Measurements from ENCODE around the gene ANO1. TPM values are rescaled to one million over a fixed set of nuclear protein-coding genes. Genes with fewer than 3 reads are reported as not detected.

Gene ANO1
- polyA plus RNA-seq, 1 donor (not counting 4 experiments of a cell fraction or from before 2014, with no cell fraction given) = 45.2 TPM

GRCh38 chr11:70036971-70037882 lies 40.9 kb upstream of the ANO1 start:
- no peak overlapping the region for H2AFZ ChIP-seq (ENCODE audit: control insufficient read depth, low read length)
- no peak overlapping the region for H3K9ac ChIP-seq (ENCODE audit: control insufficient read depth, extremely low read depth, insufficient read depth, low read length)
- TF ChIP-seq CTCF (optimal IDR thresholded peaks at IDR 0.05 in 1 of 3, IDR thresholded peaks at IDR 0.05 in 1 of 3, conservative IDR thresholded peaks at IDR 0.05 in 1 of 3; ENCODE audit: extremely low read depth in 1 of 3, insufficient read depth in 2 of 3, low read length in 3 of 3) (no peak), EZH2 (IDR thresholded peaks at IDR 0.05; ENCODE audit: low read length) (no peak)
- H3K27ac ChIP-seq (ENCODE audit: control insufficient read depth, insufficient read depth, low read length) = no peak overlapping the region
- no peaks in the 10 kb centered on the region for H3K79me2 ChIP-seq (ENCODE audit: control insufficient read depth, insufficient read depth, low read length)
- H3K4me3 ChIP-seq (ENCODE audit: control insufficient read depth in 2 of 3, extremely low read depth in 1 of 3, insufficient read depth in 2 of 3, low read depth in 1 of 3, low read length in 3 of 3) = no peak overlapping the region
- no peaks in the 10 kb centered on the region for H4K20me1 ChIP-seq (ENCODE audit: control insufficient read depth, extremely low read depth, insufficient read depth, low read length)
- dilution Hi-C loops (cut with MboI; ENCODE audit: extremely low pct_ligation_motif_present, low sequenced_read_pairs) = no loop called here
- DNase-seq (ENCODE audit: low read depth, low spot score) (no peak), FAIRE-seq (no peak)
- H3K27me3 ChIP-seq (ENCODE audit: control insufficient read depth, extremely low read depth, insufficient read depth, low read length) = no peaks in the 10 kb centered on the region
- no peaks in the 10 kb centered on the region for H3K4me1 ChIP-seq (ENCODE audit: control insufficient read depth, extremely low read depth, insufficient read depth, low read length)
- no peaks in the 10 kb centered on the region for H3K9me1 ChIP-seq (ENCODE audit: control insufficient read depth, extremely low read depth, insufficient read depth, low read length)
- peaks cover 26% of the 10 kb centered on the region for H3K9me3 ChIP-seq (ENCODE audit: control insufficient read depth, low read depth, low read length)
- no peaks in the 10 kb centered on the region for H3K36me3 ChIP-seq (ENCODE audit: control insufficient read depth in 2 of 2, extremely low read depth in 1 of 2, insufficient read depth in 2 of 2, low read length in 2 of 2)
- no peak overlapping the region for H3K4me2 ChIP-seq (ENCODE audit: control insufficient read depth, extremely low read depth, insufficient read depth, low read depth, low read length)

GRCh38 chr11:70038034-70038834 lies 39.9 kb upstream of the ANO1 start:
- no peak overlapping the region for H3K9ac ChIP-seq (ENCODE audit: control insufficient read depth, extremely low read depth, insufficient read depth, low read length)
- no peak overlapping the region for H2AFZ ChIP-seq (ENCODE audit: control insufficient read depth, low read length)
- no peaks in the 10 kb centered on the region for H3K79me2 ChIP-seq (ENCODE audit: control insufficient read depth, insufficient read depth, low read length)
- H3K4me2 ChIP-seq (ENCODE audit: control insufficient read depth, extremely low read depth, insufficient read depth, low read depth, low read length) = no peak overlapping the region
- no peaks in the 10 kb centered on the region for H3K27me3 ChIP-seq (ENCODE audit: control insufficient read depth, extremely low read depth, insufficient read depth, low read length)
- DNase-seq (ENCODE audit: low read depth, low spot score) = no peak
- FAIRE-seq = no peak
- peaks cover 29% of the 10 kb centered on the region for H3K9me3 ChIP-seq (ENCODE audit: control insufficient read depth, low read depth, low read length)
- no peak overlapping the region for H3K27ac ChIP-seq (ENCODE audit: control insufficient read depth, insufficient read depth, low read length)
- H3K9me1 ChIP-seq (ENCODE audit: control insufficient read depth, extremely low read depth, insufficient read depth, low read length) = no peaks in the 10 kb centered on the region
- H3K4me3 ChIP-seq (ENCODE audit: control insufficient read depth in 2 of 3, extremely low read depth in 1 of 3, insufficient read depth in 2 of 3, low read depth in 1 of 3, low read length in 3 of 3) = no peak overlapping the region
- H3K4me1 ChIP-seq (ENCODE audit: control insufficient read depth, extremely low read depth, insufficient read depth, low read length) = no peaks in the 10 kb centered on the region
- H3K36me3 ChIP-seq (ENCODE audit: control insufficient read depth in 2 of 2, extremely low read depth in 1 of 2, insufficient read depth in 2 of 2, low read length in 2 of 2) = no peaks in the 10 kb centered on the region
- dilution Hi-C loops (cut with MboI; ENCODE audit: extremely low pct_ligation_motif_present, low sequenced_read_pairs) = no loop called here
- no peaks in the 10 kb centered on the region for H4K20me1 ChIP-seq (ENCODE audit: control insufficient read depth, extremely low read depth, insufficient read depth, low read length)
- TF ChIP-seq CTCF (optimal IDR thresholded peaks at IDR 0.05 in 1 of 3, IDR thresholded peaks at IDR 0.05 in 1 of 3, conservative IDR thresholded peaks at IDR 0.05 in 1 of 3; ENCODE audit: extremely low read depth in 1 of 3, insufficient read depth in 2 of 3, low read length in 3 of 3) (no peak), EZH2 (IDR thresholded peaks at IDR 0.05; ENCODE audit: low read length) (no peak)

Data from keratinocyte (primary cell).